Measurements from ENCODE around the gene GRAMD1B.

GRCh38 chr11:123428116-123428715, 1.9 kb upstream of the GRAMD1B start:
- TF ChIP-seq, protein P1, sequence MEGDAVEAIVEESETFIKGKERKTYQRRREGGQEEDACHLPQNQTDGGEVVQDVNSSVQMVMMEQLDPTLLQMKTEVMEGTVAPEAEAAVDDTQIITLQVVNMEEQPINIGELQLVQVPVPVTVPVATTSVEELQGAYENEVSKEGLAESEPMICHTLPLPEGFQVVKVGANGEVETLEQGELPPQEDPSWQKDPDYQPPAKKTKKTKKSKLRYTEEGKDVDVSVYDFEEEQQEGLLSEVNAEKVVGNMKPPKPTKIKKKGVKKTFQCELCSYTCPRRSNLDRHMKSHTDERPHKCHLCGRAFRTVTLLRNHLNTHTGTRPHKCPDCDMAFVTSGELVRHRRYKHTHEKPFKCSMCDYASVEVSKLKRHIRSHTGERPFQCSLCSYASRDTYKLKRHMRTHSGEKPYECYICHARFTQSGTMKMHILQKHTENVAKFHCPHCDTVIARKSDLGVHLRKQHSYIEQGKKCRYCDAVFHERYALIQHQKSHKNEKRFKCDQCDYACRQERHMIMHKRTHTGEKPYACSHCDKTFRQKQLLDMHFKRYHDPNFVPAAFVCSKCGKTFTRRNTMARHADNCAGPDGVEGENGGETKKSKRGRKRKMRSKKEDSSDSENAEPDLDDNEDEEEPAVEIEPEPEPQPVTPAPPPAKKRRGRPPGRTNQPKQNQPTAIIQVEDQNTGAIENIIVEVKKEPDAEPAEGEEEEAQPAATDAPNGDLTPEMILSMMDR (conservative IDR thresholded peaks at IDR 0.05; ENCODE audit: low read depth, low read length): no peak
- TF ChIP-seq EZH2 (IDR thresholded peaks at IDR 0.05; ENCODE audit: low read length, unreplicated experiment): no peak
- TF ChIP-seq EZH2phosphoT487 (IDR thresholded peaks at IDR 0.05; ENCODE audit: borderline replicate concordance, low read length): no peak
